SIG-M5 treated with dmso at 0.1 percent for 504 hours (cell line): ENCODE measurements around the gene INPP4B.
A peak's percentile ranks its signal among the peaks of the same experiment; 100 is the strongest.

Source experiments
- DNase-seq: peaks from one replicate; lab custom pipeline; 2025; ENCODE audit not compliant: unreplicated experiment; lab: John Stamatoyannopoulos, UW

Gene INPP4B

DNA sequence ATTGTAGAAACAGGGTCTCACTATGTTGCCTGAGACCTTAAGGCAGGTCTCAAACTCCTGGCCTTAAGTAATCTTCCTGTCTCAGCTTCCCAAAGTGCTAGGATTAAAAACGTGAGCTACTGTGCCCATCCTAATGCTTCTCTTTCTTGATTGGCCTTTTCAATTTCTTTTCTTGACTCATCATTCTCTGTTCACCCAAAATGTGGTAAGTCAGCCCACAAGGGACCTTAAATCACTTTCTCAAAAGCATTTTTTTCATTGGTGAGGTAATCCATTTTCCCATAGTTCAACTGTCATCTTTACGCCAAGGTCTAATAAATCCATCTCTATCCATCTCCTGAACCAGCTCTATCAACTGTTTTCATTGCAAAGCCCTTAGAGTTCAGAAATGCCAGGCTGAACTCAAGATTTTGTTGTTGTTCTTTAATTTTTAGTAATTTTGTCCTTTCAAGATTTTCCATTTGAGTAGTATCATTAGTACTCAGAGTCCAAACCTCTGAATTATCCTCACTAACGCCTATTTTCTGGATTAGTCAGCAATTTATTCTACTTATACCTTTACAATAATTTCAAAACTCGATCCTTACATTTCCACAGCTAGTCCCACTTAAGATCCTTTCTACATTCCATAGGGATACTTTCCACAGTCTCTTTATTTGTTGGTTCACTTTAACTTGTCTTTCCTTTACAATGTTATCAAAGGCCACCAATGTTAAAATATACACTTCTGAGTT is 681.2 kb downstream of the INPP4B start:
- DNase-seq: no peak

DNA sequence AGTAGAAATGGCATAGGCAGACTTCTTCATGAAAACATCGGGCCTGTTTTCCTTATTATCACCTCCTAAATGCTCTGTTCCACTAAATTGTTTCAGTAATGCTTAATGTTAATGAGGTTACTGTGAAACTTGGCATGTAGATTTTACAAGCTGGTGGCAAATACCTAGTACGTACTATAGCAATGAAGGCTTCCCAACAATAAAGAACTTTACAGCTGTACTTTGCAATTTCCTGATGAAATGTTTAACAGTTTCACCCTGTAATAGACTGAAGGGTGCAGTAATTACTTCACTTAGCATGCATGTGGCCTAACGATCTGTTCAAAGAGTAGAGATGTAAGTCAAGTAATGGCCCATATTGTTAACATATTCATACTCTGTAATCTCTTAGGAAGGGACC is 685.0 kb downstream of the INPP4B start:
- no peak for DNase-seq

GRCh38 chr4:142160509-142160908 is 685.6 kb downstream of the INPP4B start:
- no peak for DNase-seq

- no peak for DNase-seq
These were observed 687.1 kb downstream of the INPP4B start for GRCh38 chr4:142158980-142159379.

- DNase-seq: no peak
These were observed 689.8 kb downstream of the INPP4B start for GRCh38 chr4:142156256-142156655.

DNA sequence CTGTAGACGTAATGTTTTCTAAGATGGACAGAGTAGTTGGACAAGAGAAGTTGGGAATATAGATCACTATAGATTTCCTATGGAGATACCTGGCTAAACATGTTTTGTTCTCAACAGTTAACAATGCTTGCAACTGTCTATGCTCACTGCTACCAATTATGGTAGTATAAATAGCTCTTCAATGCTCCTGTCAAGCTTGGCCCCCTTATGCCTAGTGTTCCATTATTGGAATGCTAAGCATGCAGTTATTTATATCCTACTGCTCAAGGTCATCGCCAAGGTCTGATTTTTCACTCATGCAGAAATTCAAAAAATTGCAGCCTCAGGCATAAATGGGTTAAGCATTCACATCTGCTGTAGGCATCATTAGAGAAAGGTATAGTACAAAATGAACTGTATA is 690.8 kb downstream of the INPP4B start:
- no peak for DNase-seq

DNA sequence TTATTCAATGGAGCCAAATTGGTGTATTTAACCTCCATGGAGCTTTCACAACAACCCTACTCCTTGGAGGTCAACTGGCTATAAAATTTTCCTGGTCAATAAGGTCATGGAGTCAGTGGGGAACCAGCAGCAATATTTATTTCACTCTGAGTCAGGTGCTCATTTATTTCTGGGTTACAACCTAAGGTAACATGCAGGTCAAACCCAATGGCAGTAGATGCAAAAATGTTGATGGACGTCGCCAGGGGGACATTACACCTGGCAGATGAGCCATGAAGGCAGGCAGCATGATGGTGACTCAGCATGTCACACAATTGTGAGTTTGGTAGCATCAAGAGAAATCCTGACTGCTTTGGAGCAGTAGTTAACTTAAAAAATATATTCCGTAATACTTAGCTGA is 695.6 kb downstream of the INPP4B start:
- DNase-seq: no peak

DNA sequence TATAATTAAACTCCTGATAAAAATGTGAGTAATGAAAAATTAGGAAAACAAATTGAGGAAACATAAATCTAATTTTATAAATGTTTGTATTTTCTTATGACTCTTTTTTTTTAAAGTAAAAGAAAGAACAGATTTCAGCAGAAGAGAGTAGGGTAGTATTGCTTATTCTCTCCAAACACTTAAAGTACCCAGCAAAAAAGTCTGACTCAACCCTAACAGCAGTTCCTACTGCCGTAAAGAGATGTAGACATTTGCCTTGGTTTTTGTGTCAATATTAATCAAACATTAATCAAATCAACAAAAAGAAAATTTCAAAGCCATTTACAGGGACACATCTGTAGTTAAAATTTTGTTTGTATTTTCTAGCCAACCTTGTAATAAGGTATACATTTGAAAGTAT is 701.3 kb downstream of the INPP4B start:
- no peak for DNase-seq

- no peak for DNase-seq
These were observed 703.6 kb downstream of the INPP4B start for GRCh38 chr4:142142366-142143054.

DNA sequence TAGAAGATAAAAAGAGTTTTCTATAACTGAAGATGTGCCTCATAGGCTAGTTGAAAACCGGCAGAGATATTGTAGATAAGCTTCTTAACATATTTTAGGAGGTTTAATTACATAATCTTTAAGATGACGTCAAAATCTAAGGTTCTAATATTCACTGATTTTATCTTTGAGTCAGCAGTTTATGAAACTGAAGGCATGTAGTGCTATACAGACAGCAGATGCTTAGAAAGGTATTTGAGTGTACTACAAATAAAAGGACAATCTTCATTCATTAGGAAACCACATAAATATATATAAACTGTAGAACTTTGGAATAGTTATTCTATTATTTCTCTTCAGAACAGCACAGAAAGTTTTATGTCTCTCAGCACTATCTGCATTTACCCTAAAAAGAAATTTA is 704.9 kb downstream of the INPP4B start:
- DNase-seq: no peak

GRCh38 chr4:142130666-142131065 is 715.4 kb downstream of the INPP4B start:
- no peak for DNase-seq

DNA sequence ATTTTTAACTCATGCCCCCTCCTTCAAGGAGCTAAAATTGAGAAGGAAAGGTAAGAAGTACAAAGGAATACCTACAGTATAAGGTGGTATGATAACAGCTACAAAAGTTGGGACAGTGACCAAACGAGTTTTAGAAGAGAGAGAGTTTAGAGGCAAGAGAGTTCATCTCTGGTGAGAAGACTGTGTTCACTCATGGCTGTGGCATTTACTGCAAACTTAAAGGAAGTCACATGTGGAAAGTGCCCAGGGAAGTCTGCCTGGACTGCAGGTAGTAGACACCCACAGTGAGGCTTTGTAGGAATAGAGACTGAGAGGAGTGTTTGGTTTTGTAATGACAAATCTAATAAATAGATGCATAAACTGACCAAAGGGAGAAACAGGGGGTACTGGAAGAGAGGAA is 716.2 kb downstream of the INPP4B start:
- DNase-seq: no peak

GRCh38 chr4:142129473-142129872 is 716.6 kb downstream of the INPP4B start:
- no peak for DNase-seq

DNA sequence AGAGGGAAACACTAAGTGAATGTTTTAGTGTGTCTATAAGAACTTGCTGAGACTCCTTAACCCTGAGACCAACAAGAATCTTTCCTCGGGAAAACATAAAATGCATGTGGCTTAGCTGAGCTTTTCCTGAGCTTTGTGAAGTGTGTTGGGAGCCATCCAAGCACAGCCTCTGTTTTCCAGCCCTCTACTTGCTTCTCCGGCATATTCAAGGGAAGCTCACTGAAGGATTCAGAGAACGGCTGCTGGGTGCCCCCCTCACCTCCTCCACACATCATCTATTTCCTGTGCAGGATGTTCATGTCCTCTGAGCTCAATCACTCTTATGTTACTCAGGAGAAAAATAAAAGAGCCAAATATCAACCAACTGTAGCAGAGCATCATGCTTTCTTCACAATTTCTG is 717.6 kb downstream of the INPP4B start:
- no peak for DNase-seq

DNA sequence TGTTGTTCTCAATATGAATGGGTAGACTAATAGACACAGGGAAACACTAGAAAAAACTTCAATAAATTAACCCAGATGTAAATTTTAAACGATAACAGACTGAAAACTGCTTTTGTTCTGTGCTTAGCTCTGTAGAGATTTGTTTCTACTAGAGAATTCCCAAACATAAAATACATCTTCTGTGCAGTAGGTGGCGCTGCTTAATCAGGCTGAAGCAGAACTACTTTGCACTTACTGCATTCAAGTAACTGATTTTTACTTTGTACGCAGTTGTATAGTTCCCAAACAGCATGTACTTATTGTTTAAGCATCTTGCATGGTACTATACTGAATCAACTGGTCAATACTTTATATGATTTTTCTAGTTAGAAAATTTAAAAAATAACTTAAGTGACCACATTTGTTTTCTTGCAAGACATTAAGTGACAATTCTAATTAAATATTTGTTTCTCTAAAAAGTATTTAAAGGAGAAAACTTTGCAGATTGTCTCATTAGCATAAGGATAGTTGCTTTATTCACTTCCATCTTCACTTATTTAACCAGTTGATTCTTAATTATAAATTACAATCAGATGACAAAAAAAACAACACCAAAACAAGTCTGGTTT is 719.1 kb downstream of the INPP4B start:
- peak; percentile 47 for DNase-seq

DNA sequence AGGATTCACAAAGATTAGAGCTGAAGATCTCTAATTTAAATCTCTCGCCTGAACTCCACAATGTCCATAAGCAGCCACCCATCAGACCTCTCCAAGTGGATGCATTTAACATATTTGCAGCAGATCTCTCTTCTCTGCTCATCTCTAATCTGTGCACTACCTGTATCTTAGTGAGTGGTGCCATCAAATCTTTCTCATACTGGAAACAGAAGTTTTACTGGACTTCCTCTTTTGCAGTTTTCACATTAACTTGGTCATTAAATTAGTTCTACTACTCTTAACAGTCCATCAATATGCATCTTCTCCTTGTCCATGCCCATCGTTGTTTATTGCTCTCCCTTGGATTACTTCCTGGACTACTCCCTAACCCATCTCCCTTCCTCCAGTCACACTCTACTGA is 721.2 kb downstream of the INPP4B start:
- DNase-seq: no peak

DNA sequence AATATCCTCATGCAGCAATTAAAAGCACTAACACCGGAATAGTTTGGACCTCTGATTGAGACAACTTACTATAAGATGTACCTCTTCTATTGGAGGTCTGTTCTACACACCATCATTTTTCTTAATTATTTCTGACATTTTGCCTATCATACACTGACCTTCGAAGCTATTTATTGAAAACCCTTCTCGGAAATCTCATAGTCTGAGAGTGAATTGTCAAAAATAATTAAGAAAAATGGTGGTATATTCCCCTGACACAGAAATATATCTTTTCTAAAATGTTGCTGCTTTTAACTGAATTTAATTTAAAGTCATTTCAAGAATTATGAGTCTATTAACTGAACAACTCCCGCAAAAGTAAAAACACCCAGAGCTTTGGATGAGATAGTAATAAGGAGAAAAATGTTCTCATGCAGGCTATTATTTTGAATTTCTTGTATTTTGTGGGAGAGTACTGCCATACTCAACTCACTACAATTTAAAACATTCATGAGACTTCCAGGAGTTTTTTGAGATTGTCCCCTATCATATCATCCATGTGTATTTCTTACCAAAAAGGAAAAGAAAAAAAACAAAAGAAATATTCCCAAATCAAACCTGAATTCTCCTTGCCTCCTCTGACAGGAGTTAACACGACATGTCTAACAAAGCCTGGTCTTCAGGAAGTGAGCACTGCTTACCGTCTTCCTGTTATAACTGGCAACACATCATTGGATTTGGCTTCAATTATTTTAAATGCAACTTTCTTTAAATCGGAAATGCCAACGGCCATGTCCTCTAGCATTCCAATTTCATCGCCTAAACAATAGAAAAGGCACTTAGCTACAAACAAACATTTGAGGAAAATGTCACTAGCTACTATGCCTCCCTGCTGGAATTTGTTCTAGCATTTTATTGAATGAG is 724.4 kb downstream of the INPP4B start:
- no peak for DNase-seq

GRCh38 chr4:142120921-142121320 is 725.2 kb downstream of the INPP4B start:
- no peak for DNase-seq

GRCh38 chr4:142112451-142112850 is 733.6 kb downstream of the INPP4B start:
- DNase-seq: no peak

DNA sequence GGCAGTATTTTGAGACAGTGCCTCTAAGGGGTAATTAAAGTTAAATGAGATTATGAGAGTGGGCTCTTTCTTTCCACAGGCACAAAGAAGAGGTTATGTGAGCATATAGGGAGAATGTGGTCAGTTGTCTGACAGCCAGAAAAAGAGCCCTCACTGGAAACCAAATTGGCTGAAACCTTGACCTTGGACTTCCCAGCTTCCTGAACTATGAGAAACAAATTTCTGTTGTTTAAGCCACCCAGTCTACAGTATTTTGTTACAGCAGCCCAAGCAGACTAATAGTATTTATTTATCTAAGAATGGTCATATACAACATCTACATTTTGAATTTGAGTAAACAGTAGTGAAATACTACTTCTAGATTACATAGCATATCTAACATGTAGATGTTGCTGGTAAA is 736.0 kb downstream of the INPP4B start:
- DNase-seq: no peak

DNA sequence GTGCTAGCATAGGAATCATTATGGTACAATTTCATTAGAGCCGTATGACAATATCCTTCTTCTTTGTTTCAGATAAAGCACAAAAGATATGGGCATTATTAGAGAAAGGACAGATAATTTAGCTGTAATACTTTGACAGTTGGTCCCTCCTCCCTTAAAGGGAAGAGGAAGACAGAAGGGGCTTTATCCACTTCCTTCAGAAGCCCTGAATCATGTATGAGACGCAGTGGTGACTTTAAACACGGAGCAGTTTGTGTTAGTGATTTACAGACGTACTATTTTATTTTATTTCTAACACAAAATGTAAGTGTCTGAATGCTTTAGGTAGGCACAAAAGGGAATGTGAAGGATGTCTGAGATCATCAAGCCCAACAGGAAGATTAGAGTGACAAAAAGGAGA is 742.1 kb downstream of the INPP4B start:
- no peak for DNase-seq
